ENCODE results near the gene CLEC4E.
"Not testable (repeated sequence)": the region's sequence is repeated elsewhere in the genome, so short reads cannot be mapped to it uniquely, and the experiment has no call there.

CLEC4E gene, protein sequence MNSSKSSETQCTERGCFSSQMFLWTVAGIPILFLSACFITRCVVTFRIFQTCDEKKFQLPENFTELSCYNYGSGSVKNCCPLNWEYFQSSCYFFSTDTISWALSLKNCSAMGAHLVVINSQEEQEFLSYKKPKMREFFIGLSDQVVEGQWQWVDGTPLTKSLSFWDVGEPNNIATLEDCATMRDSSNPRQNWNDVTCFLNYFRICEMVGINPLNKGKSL

GRCh38 chr12:8540831-8541230 lies at the start of gene CLEC4E:
Gene CLEC4E (minus strand): TSS chr12:8540905. CDS start chr12:8540797, 108 bp downstream.
- not testable (repeated sequence) for TF ChIP-seq CEBPB (IDR thresholded peaks at IDR 0.05); TEAD4 (IDR thresholded peaks at IDR 0.05); CREB1 (IDR thresholded peaks at IDR 0.05; ENCODE audit: low read depth)

- TF ChIP-seq NFIC (IDR thresholded peaks at IDR 0.05) (no peak), RAD21 (IDR thresholded peaks at IDR 0.05; ENCODE audit: low read depth) (no peak), FOXM1 (IDR thresholded peaks at IDR 0.05; ENCODE audit: borderline replicate concordance, low read depth) (no peak), YY1 (IDR thresholded peaks at IDR 0.05; ENCODE audit: low read depth) (no peak), MAX (IDR thresholded peaks at IDR 0.05) (no peak), CEBPB (IDR thresholded peaks at IDR 0.05) (no peak), EP300 (IDR thresholded peaks at IDR 0.05; ENCODE audit: borderline replicate concordance) (no peak), EGR1 (IDR thresholded peaks at IDR 0.05) (no peak), CREB1 (IDR thresholded peaks at IDR 0.05; ENCODE audit: low read depth) (no peak), USF1 (IDR thresholded peaks at IDR 0.05) (no peak), ZBTB7A (IDR thresholded peaks at IDR 0.05; ENCODE audit: low read depth) (no peak), TAF1 (IDR thresholded peaks at IDR 0.05; ENCODE audit: low read depth) (no peak), TEAD4 (IDR thresholded peaks at IDR 0.05) (no peak)
Measured at GRCh38 chr12:8589679-8590078, 49.0 kb upstream of the CLEC4E start.

DNA sequence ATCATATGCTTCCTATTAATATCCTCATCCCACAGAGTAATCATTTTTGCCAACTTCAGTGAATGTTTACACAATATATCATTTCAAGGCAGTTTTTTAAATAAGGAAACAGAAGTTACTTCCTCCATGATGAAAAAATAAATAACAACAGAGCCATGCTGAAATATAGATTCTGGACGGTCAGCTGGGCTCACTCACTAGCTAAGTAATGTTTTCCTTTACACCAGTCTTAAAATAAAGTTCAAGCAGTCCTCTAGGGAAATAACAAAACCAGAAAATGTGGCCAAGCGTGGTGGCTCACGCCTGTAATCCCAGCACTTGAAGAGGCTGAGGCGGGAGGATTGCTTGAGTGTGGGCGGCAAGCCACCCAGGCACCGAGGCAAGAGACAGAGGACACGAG lies 43.3 kb upstream of the CLEC4E start:
- TF ChIP-seq FOXM1 (IDR thresholded peaks at IDR 0.05; ENCODE audit: borderline replicate concordance, low read depth), result no peak
- TF ChIP-seq CEBPB (IDR thresholded peaks at IDR 0.05), result no peak
- TF ChIP-seq RAD21 (IDR thresholded peaks at IDR 0.05; ENCODE audit: low read depth), result no peak
- no peak for TF ChIP-seq EP300 (IDR thresholded peaks at IDR 0.05; ENCODE audit: borderline replicate concordance)
- TF ChIP-seq EGR1 (IDR thresholded peaks at IDR 0.05), result no peak
- TF ChIP-seq CREB1 (IDR thresholded peaks at IDR 0.05; ENCODE audit: low read depth), result no peak
- TF ChIP-seq TAF1 (IDR thresholded peaks at IDR 0.05; ENCODE audit: low read depth), result no peak
- no peak for TF ChIP-seq ZBTB7A (IDR thresholded peaks at IDR 0.05; ENCODE audit: low read depth)
- no peak for TF ChIP-seq NFIC (IDR thresholded peaks at IDR 0.05)
- TF ChIP-seq MAX (IDR thresholded peaks at IDR 0.05), result no peak
- TF ChIP-seq, protein P1, sequence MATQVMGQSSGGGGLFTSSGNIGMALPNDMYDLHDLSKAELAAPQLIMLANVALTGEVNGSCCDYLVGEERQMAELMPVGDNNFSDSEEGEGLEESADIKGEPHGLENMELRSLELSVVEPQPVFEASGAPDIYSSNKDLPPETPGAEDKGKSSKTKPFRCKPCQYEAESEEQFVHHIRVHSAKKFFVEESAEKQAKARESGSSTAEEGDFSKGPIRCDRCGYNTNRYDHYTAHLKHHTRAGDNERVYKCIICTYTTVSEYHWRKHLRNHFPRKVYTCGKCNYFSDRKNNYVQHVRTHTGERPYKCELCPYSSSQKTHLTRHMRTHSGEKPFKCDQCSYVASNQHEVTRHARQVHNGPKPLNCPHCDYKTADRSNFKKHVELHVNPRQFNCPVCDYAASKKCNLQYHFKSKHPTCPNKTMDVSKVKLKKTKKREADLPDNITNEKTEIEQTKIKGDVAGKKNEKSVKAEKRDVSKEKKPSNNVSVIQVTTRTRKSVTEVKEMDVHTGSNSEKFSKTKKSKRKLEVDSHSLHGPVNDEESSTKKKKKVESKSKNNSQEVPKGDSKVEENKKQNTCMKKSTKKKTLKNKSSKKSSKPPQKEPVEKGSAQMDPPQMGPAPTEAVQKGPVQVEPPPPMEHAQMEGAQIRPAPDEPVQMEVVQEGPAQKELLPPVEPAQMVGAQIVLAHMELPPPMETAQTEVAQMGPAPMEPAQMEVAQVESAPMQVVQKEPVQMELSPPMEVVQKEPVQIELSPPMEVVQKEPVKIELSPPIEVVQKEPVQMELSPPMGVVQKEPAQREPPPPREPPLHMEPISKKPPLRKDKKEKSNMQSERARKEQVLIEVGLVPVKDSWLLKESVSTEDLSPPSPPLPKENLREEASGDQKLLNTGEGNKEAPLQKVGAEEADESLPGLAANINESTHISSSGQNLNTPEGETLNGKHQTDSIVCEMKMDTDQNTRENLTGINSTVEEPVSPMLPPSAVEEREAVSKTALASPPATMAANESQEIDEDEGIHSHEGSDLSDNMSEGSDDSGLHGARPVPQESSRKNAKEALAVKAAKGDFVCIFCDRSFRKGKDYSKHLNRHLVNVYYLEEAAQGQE (IDR thresholded peaks at IDR 0.05; ENCODE audit: low read depth), result no peak
- TF ChIP-seq USF1 (IDR thresholded peaks at IDR 0.05), result no peak
- no peak for TF ChIP-seq TEAD4 (IDR thresholded peaks at IDR 0.05)
- TF ChIP-seq YY1 (IDR thresholded peaks at IDR 0.05; ENCODE audit: low read depth), result no peak

- TF ChIP-seq MAX (IDR thresholded peaks at IDR 0.05) (no peak), RAD21 (IDR thresholded peaks at IDR 0.05; ENCODE audit: low read depth) (no peak), FOXM1 (IDR thresholded peaks at IDR 0.05; ENCODE audit: borderline replicate concordance, low read depth) (no peak), CEBPB (IDR thresholded peaks at IDR 0.05) (no peak), TAF1 (IDR thresholded peaks at IDR 0.05; ENCODE audit: low read depth) (no peak), EP300 (IDR thresholded peaks at IDR 0.05; ENCODE audit: borderline replicate concordance) (no peak), TEAD4 (IDR thresholded peaks at IDR 0.05) (no peak), EGR1 (IDR thresholded peaks at IDR 0.05) (no peak), TCF12 (IDR thresholded peaks at IDR 0.05; ENCODE audit: low read depth) (no peak)
- TF ChIP-seq, protein P1 (IDR thresholded peaks at IDR 0.05; ENCODE audit: low read depth), result no peak
Measured at GRCh38 chr12:8581098-8581784, 40.5 kb upstream of the CLEC4E start.

DNA sequence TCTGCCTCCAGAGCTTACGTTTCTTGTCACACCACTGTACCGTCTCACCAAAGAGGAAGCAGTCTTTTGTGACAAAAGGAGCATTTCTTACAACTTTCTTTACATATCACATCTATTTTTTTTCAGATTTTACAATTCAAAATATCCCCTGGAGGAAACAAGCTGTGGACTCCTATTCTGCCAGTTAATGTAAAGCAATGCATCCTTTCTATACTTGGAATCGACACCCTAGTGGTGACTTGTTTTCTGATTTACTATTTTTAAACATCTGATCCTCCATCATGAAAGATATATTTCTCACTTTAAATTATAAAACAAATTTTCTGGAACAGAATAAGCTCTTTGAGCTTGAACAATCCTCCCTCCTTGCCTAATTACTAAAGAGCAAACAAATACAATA lies 37.2 kb upstream of the CLEC4E start:
- TF ChIP-seq FOXM1 (IDR thresholded peaks at IDR 0.05; ENCODE audit: borderline replicate concordance, low read depth) (no peak), YY1 (IDR thresholded peaks at IDR 0.05; ENCODE audit: low read depth) (no peak), ZBTB7A (IDR thresholded peaks at IDR 0.05; ENCODE audit: low read depth) (no peak), MAX (IDR thresholded peaks at IDR 0.05) (no peak), RAD21 (IDR thresholded peaks at IDR 0.05; ENCODE audit: low read depth) (no peak), USF1 (IDR thresholded peaks at IDR 0.05) (no peak), TEAD4 (IDR thresholded peaks at IDR 0.05) (no peak), EP300 (IDR thresholded peaks at IDR 0.05; ENCODE audit: borderline replicate concordance) (no peak), EGR1 (IDR thresholded peaks at IDR 0.05) (no peak), CEBPB (IDR thresholded peaks at IDR 0.05) (no peak), TCF12 (IDR thresholded peaks at IDR 0.05; ENCODE audit: low read depth) (no peak), CREB1 (IDR thresholded peaks at IDR 0.05; ENCODE audit: low read depth) (no peak), NFIC (IDR thresholded peaks at IDR 0.05) (no peak), TAF1 (IDR thresholded peaks at IDR 0.05; ENCODE audit: low read depth) (no peak)
- TF ChIP-seq, protein P1 (IDR thresholded peaks at IDR 0.05; ENCODE audit: low read depth), result no peak
